ELR (cell line): Measurements from ENCODE around the gene PRDM10.
"Not testable (repeated sequence)": the region's sequence is repeated elsewhere in the genome, so short reads cannot be mapped to it uniquely, and the experiment has no call there.

ENCODE experiments used
- DNase-seq: peaks from one replicate; pipeline ENCODE4 v3.0.0-alpha.2; 2015; ENCODE audit warnings: low read depth

The PRDM10 gene

GRCh38 chr11:129976328-129976727, 26.3 kb downstream of the PRDM10 start:
- DNase-seq, result no peak

- DNase-seq, result no peak
Measured at GRCh38 chr11:129975543-129975942, 27.1 kb downstream of the PRDM10 start.

GRCh38 chr11:129974672-129975071, 28.0 kb downstream of the PRDM10 start:
- DNase-seq, result no peak

GRCh38 chr11:129974237-129974636, 28.4 kb downstream of the PRDM10 start:
- DNase-seq, result no peak

- no peak for DNase-seq
Measured at GRCh38 chr11:129973809-129974208, 28.8 kb downstream of the PRDM10 start.

GRCh38 chr11:129973068-129973467, 29.6 kb downstream of the PRDM10 start:
- no peak for DNase-seq

- DNase-seq, result no peak
Measured at GRCh38 chr11:129972611-129973010, 30.0 kb downstream of the PRDM10 start.

GRCh38 chr11:129971856-129972255, 30.8 kb downstream of the PRDM10 start:
- not testable (repeated sequence) for DNase-seq

GRCh38 chr11:129969920-129970319, 32.7 kb downstream of the PRDM10 start:
- no peak for DNase-seq

- no peak for DNase-seq
Measured at GRCh38 chr11:129968591-129969419, 33.8 kb downstream of the PRDM10 start.

GRCh38 chr11:129967996-129968395, 34.6 kb downstream of the PRDM10 start:
- DNase-seq, result no peak

- no peak for DNase-seq
Measured at GRCh38 chr11:129965248-129965647, 37.4 kb downstream of the PRDM10 start.

GRCh38 chr11:129960216-129961214, 42.1 kb downstream of the PRDM10 start:
- DNase-seq, result peak; percentile 94

- DNase-seq, result no peak
Measured at GRCh38 chr11:129959687-129960086, 42.9 kb downstream of the PRDM10 start.

GRCh38 chr11:129955282-129955681, 47.4 kb downstream of the PRDM10 start:
- DNase-seq, result no peak

GRCh38 chr11:129954703-129955102, 47.9 kb downstream of the PRDM10 start:
- not testable (repeated sequence) for DNase-seq

- no peak for DNase-seq
Measured at GRCh38 chr11:129951866-129952262, 50.8 kb downstream of the PRDM10 start.

GRCh38 chr11:129951201-129951865, 51.3 kb downstream of the PRDM10 start:
- no peak for DNase-seq

GRCh38 chr11:129950101-129951091, 52.2 kb downstream of the PRDM10 start:
- no peak for DNase-seq

GRCh38 chr11:129948926-129949466, 53.6 kb downstream of the PRDM10 start:
- DNase-seq, result no peak

GRCh38 chr11:129947474-129947873, 55.2 kb downstream of the PRDM10 start:
- no peak for DNase-seq
